NCI-H446 treated with DMSO at 0.1 percent for 48 hours (cell line): ENCODE measurements around the gene AJM1.
"Not testable (repeated sequence)": the region's sequence is repeated elsewhere in the genome, so short reads cannot be mapped to it uniquely, and the experiment has no call there.

Source experiments
- DNase-seq: peaks from one replicate; lab custom pipeline; 2025; lab: John Stamatoyannopoulos, UW

The AJM1 gene

GRCh38 chr9:136842380-136842948 is at the start of gene AJM1:
Gene AJM1, plus strand, starts transcription at chr9:136842478. Its CDS starts 1,937 bp downstream, at chr9:136844415.
- DNase-seq, result peak; percentile 36

GRCh38 chr9:136793086-136793946 is 49.0 kb upstream of the AJM1 start:
- DNase-seq, result no peak

GRCh38 chr9:136794281-136794999 is 47.8 kb upstream of the AJM1 start:
- DNase-seq, result no peak

- no peak for DNase-seq
These were observed 47.3 kb upstream of the AJM1 start for GRCh38 chr9:136795000-136795348.

GRCh38 chr9:136796238-136796774 is 46.0 kb upstream of the AJM1 start, which contains the start of gene CCDC183:
Gene CCDC183, plus strand, starts transcription at chr9:136796338. Its CDS starts 60 bp downstream, at chr9:136796398.
- no peak for DNase-seq

GRCh38 chr9:136796775-136797347 is 45.4 kb upstream of the AJM1 start:
- DNase-seq, result not testable (repeated sequence)

- no peak for DNase-seq
These were observed 43.6 kb upstream of the AJM1 start for GRCh38 chr9:136798708-136799078.

GRCh38 chr9:136799079-136799853 is 43.0 kb upstream of the AJM1 start:
- no peak for DNase-seq

GRCh38 chr9:136799854-136800657 is 42.2 kb upstream of the AJM1 start:
- DNase-seq, result no peak

GRCh38 chr9:136802321-136802720 is 40.0 kb upstream of the AJM1 start:
- DNase-seq, result no peak

GRCh38 chr9:136803009-136803550 is 39.2 kb upstream of the AJM1 start:
- DNase-seq, result not testable (repeated sequence)

GRCh38 chr9:136803551-136804508 is 38.4 kb upstream of the AJM1 start:
- no peak for DNase-seq

GRCh38 chr9:136804509-136805206 is 37.6 kb upstream of the AJM1 start:
- DNase-seq, result no peak

GRCh38 chr9:136805207-136805740 is 37.0 kb upstream of the AJM1 start:
- no peak for DNase-seq

- no peak for DNase-seq
These were observed 36.2 kb upstream of the AJM1 start for GRCh38 chr9:136806067-136806466.

- DNase-seq, result no peak
These were observed 35.6 kb upstream of the AJM1 start for GRCh38 chr9:136806631-136807201.

GRCh38 chr9:136807281-136808074 is 34.8 kb upstream of the AJM1 start, which contains the start of gene RABL6:
Gene RABL6, plus strand, starts transcription at chr9:136807948. Its CDS starts 249 bp downstream, at chr9:136808197.
- peak; percentile 15 for DNase-seq
